ENCODE measurements around the gene ACSL3. TPM values are rescaled to one million over a fixed set of nuclear protein-coding genes. Genes with fewer than 3 reads are reported as not detected.
A peak's percentile ranks its signal among the peaks of the same experiment; 100 is the strongest.

Gene ACSL3
- total RNA-seq, 4 donors from 2014 or later, result 38.4 to 57.3 (median 53.5) TPM

DNA sequence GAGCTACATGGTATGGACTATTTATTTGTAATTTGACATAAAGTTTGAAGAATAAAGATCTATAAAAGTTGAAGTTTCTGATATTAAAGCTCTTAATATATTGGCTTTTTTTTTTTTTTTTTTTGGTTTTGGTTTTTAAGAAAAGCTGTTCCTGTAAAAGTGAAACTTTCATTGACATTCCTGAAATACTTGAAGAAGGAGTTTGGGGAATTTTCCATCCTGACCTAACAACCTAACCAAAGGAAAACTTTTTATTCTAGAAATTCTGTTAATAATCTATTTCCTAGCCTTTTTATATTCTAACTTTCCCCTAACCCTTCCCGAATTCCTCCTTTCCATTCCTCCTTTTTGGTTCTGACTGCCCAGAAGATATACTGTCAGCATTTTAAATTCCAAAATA, 83.7 kb downstream of the ACSL3 start:
- no peak for DNase-seq (ENCODE audit: low spot score in 2 of 2)
- Histone ChIP-seq H3K4me3 (no peak overlapping the region), H3K9me3 (no peaks in the 10 kb centered on the region), H3K27ac (peak overlapping the region in 1 of 4 donors; percentile 37), H3K27me3 (no peaks in the 10 kb centered on the region), H3K36me3 (peaks cover 0 to 23% (median 0%) of the 10 kb centered on the region in 3 donors), H3K4me1 (peaks cover 0 to 12% (median 5%) of the 10 kb centered on the region in 4 donors)
- TF ChIP-seq POLR2A (IDR thresholded peaks at IDR 0.05), result no peak
- TF ChIP-seq CTCF (IDR thresholded peaks at IDR 0.05), result no peak
- no peak for TF ChIP-seq EP300 (IDR thresholded peaks at IDR 0.05)
- WGBS, 2 donors, result 63 to 76% methylated on average over 1 of the region's 1 CpG

GRCh38 chr2:222944971-222945740, 84.3 kb downstream of the ACSL3 start:
- Histone ChIP-seq H3K27me3 (no peaks in the 10 kb centered on the region), H3K36me3 (peaks cover 0 to 17% (median 0%) of the 10 kb centered on the region in 3 donors), H3K4me3 (no peak overlapping the region), H3K4me1 (peaks cover 0 to 12% (median 5%) of the 10 kb centered on the region in 4 donors), H3K9me3 (no peaks in the 10 kb centered on the region), H3K27ac (peak overlapping the region in 1 of 4 donors; percentile 37)
- no peak for DNase-seq (ENCODE audit: low spot score in 2 of 2)
- no peak for TF ChIP-seq EP300 (IDR thresholded peaks at IDR 0.05)
- no peak for TF ChIP-seq POLR2A (IDR thresholded peaks at IDR 0.05)
- no peak for TF ChIP-seq CTCF (IDR thresholded peaks at IDR 0.05)
- 88 to 92% methylated on average over 5 of the region's 5 CpGs for WGBS, 2 donors

DNA sequence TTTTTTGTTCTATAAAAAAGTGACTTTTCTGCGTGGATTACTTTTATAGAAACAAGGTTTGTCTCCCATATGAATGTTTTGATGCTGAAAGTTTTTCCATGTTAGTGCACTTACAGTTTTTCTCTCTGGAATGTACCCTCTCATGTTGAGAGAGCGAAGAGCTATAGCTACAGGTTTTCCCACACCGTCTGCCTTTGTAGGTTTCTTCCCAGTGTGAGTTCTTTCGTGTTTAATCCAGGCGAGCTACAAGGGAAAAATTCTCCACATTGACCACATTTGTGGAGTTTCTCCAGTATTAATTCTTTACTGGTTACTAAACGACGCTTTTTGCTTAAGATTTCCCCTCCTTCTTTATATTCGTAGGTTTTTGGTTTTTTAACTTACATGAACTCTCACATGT, 85.1 kb downstream of the ACSL3 start:
- no peak overlapping the region for H3K4me3 ChIP-seq
- H3K27me3 ChIP-seq, result no peaks in the 10 kb centered on the region
- peaks cover 0 to 12% (median 5%) of the 10 kb centered on the region in 4 donors for H3K4me1 ChIP-seq
- H3K27ac ChIP-seq, result no peak overlapping the region
- TF ChIP-seq EP300 (IDR thresholded peaks at IDR 0.05) (no peak), CTCF (IDR thresholded peaks at IDR 0.05) (no peak), POLR2A (IDR thresholded peaks at IDR 0.05) (no peak)
- WGBS, 2 donors, result 74 to 79% methylated on average over 8 of the region's 8 CpGs
- no peak for DNase-seq (ENCODE audit: low spot score in 2 of 2)
- H3K36me3 ChIP-seq, result peaks cover 0 to 9% (median 0%) of the 10 kb centered on the region in 3 donors
- no peaks in the 10 kb centered on the region for H3K9me3 ChIP-seq

DNA sequence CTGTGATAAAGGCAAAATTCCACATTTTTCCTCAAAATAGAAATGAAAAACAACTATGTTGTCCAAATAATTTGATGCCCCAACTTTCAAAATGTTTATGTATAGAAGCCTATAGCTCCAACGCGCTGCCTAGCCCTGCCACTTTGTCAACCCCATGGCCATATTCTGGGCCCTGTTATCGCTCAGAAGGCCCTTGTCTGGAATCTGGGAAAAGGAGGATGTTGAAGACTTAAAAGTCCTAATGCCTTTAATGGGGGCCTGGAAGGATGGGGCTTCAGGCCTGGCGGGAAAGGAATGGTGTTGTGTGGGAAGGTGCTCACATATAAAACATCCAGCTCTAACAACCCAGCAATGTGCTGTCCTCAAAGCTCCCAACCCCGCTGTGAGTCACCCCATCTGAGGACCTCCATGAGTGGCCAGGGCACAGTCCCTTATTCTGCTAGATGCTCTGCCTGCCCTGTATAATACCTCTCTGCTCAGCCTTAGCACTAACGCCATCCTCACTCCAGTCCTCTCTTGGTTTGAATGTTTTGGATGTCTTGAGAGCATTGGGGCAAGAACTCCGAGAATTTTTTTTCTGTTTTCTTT, 86.0 kb downstream of the ACSL3 start:
- 89 to 91% methylated on average over 7 of the region's 7 CpGs for WGBS, 2 donors
- TF ChIP-seq CTCF (IDR thresholded peaks at IDR 0.05) (no peak), POLR2A (IDR thresholded peaks at IDR 0.05) (no peak), EP300 (IDR thresholded peaks at IDR 0.05) (no peak)

DNA sequence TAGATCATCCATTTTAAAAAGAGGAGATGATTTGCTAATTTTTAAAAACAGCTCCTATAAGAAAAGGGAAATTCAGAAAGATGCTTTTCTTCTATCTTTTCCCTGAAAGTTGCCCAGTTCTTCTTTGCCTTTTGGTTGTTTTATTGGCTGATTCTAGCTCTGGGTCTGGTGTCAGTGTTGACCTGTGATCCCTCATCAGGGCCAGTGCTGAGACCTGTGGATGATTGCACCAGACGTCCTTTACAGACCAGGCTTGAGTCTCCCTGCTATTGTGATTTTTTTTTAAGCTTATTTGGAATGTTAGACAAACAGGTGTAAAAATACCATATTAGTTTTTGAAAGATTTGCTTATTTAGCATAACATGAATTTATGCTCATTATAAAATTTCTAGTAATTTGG, 88.2 kb downstream of the ACSL3 start:
- no peak overlapping the region for H3K4me3 ChIP-seq
- DNase-seq (ENCODE audit: low spot score in 2 of 2), result no peak
- no peak overlapping the region for H3K27ac ChIP-seq
- no peaks in the 10 kb centered on the region for H3K36me3 ChIP-seq
- H3K4me1 ChIP-seq, result peaks cover 0 to 3% (median 1%) of the 10 kb centered on the region in 4 donors
- H3K27me3 ChIP-seq, result no peaks in the 10 kb centered on the region
- H3K9me3 ChIP-seq, result no peaks in the 10 kb centered on the region
- 62 to 70% methylated on average over 1 of the region's 1 CpG for WGBS, 2 donors
- TF ChIP-seq POLR2A (IDR thresholded peaks at IDR 0.05) (no peak), EP300 (IDR thresholded peaks at IDR 0.05) (no peak), CTCF (IDR thresholded peaks at IDR 0.05) (no peak)

More for the DNA sequence above, 86.0 kb downstream of the ACSL3 start:
- H3K4me3 ChIP-seq, result no peak overlapping the region
- peaks cover 0 to under 1% (median 0%) of the 10 kb centered on the region in 3 donors for H3K36me3 ChIP-seq
- H3K4me1 ChIP-seq, result peaks cover 0 to 12% (median 5%) of the 10 kb centered on the region in 4 donors
- DNase-seq (ENCODE audit: low spot score in 2 of 2), result no peak
- H3K9me3 ChIP-seq, result no peaks in the 10 kb centered on the region
- no peak overlapping the region for H3K27ac ChIP-seq
- no peaks in the 10 kb centered on the region for H3K27me3 ChIP-seq
